Ovary (tissue), 9 donors: ENCODE measurements around the gene DNAH6. TPM values are rescaled to one million over a fixed set of nuclear protein-coding genes. Genes with fewer than 3 reads are reported as not detected.

Experiments used
- DNase-seq, 5 donors: peaks; one replicate each; pipeline ENCODE4 v3.0.0-alpha.2; 2019 to 2020
- H3K27ac ChIP-seq, 2 donors: fragments of 200-600 bp; one replicate each; pipeline versions ENCODE4 v1.5.1 to v1.8.0; 2019 to 2022
- H3K27me3 ChIP-seq: fragments of 200-600 bp; one replicate; pipeline ENCODE4 v1.8.0; 2022
- H3K36me3 ChIP-seq: fragments of 200-600 bp; sonication (generic); one replicate; pipeline ENCODE4 v1.5.1; 2019
- H3K4me1 ChIP-seq: one replicate; pipeline ENCODE4 v1.8.1; 2013; ENCODE audit warnings: mild to moderate bottlenecking, moderate library complexity; ENCODE audit not compliant: insufficient read depth
- H3K4me3 ChIP-seq: fragments of 200-600 bp; sonication (generic); one replicate; pipeline ENCODE4 v1.5.1; 2017
- H3K9me3 ChIP-seq, 2 donors: fragments of 200-600 bp in 1 of 2; sonication (generic) in 1 of 2; one replicate each; pipeline versions ENCODE4 v1.5.1 to v1.8.1; 2013 to 2019; ENCODE audit warnings: mild to moderate bottlenecking in 1 of 2, moderate library complexity in 1 of 2
- CTCF ChIP-seq, 3 donors: fragments of 450-650 bp in 2 of 3; fragments of 200-600 bp in 1 of 3; IDR thresholded peaks; one replicate each; pipeline versions ENCODE4 v1.5.1 to v1.8.0; 2016 to 2022; ENCODE audit warnings: antibody characterized with exemption in 3 of 3, mild to moderate bottlenecking in 1 of 3
- EP300 ChIP-seq: sonication (generic); formaldehyde crosslinking; IDR thresholded peaks from one replicate; pipeline ENCODE4 v1.6.1; 2017; ENCODE audit warnings: antibody characterized with exemption
- POLR2A ChIP-seq: fragments of 450-650 bp; IDR thresholded peaks from one replicate; pipeline ENCODE4 v1.6.1; 2017; ENCODE audit warnings: antibody characterized with exemption, mild to moderate bottlenecking, moderate library complexity
- WGBS, 3 donors: extraction: QIAGEN DNeasy Blood & Tissue Kit in 1 of 3; methylation state at CpG; one replicate each; pipeline versions ENCODE4 v1.1.5 to v1.1.7; 2013 to 2017; 5-methylcytosine and 5-hydroxymethylcytosine counted together
- intact Hi-C, 4 donors: fragments of 100-400 bp; cut with DNase I; formaldehyde crosslinking; loops; one replicate each; pipeline versions ENCODE4 v1.11.0 to v1.15.1; 2022 to 2023
- polyA plus RNA-seq, 2 donors: library from polyadenylated mRNA; stranded (reverse); fragments of 200-250 nt in 1 of 2; fragments of 350-450 nt in 1 of 2; fragmentation: Illumina TruSeq in 1 of 2; extraction: RNeasy Lipid Tissue Mini Kit (QIAGEN cat#74804) in 1 of 2; gene quantifications; one replicate each; pipeline ENCODE4 v1.2.3, GENCODE V29; 2013 to 2014
- total RNA-seq, 7 donors: library from RNA; depleted of rRNA in 2 of 7; stranded (reverse); fragments of >200 nt in 2 of 7; fragmentation: NEBNext Ultra II Directional in 3 of 7; extraction: Animal tissue kit (Norgen Biotek cat#: 25700) in 3 of 7; gene quantifications; one replicate each; pipeline versions ENCODE4 v1.1.0 to v1.2.4, GENCODE V29; 2016 to 2023
- donor health status: DM: no; HTN: no; CAD: no; lungs with moderate emphysema.
- donor health status: DM: no; HTN: no; CAD: no.
- donor health status: Bipolar disorder and iron deficiency.
- donor health status: DM: yes; HTN: yes; CAD: no.
- donor health status: DM: no; HTN: no; CAD: no.
- donor health status: DM: yes; HTN: yes; CAD: no.

Gene DNAH6
- total and polyA plus RNA-seq, 9 donors: 0.42 to 14.0 (median 2.4) TPM

GRCh38 chr2:84669122-84669521, 152.8 kb downstream of the DNAH6 start:
- no peak for DNase-seq

GRCh38 chr2:84674099-84674498, 157.8 kb downstream of the DNAH6 start:
- H3K27me3 ChIP-seq: no peaks in the 10 kb centered on the region
- H3K36me3 ChIP-seq: no peaks in the 10 kb centered on the region
- no peak overlapping the region for H3K4me3 ChIP-seq
- no peak for DNase-seq
- no peaks in the 10 kb centered on the region for H3K9me3 ChIP-seq
- H3K4me1 ChIP-seq: no peaks in the 10 kb centered on the region
- TF ChIP-seq EP300: no peak
- no peak for TF ChIP-seq CTCF (IDR thresholded peaks at IDR 0.05)
- H3K27ac ChIP-seq: no peak overlapping the region
- intact Hi-C loops: no loop called here

More at GRCh38 chr2:84669122-84669521, 152.8 kb downstream of the DNAH6 start:
- Histone ChIP-seq H3K27ac (no peak overlapping the region), H3K9me3 (no peaks in the 10 kb centered on the region), H3K4me1 (no peaks in the 10 kb centered on the region), H3K27me3 (no peaks in the 10 kb centered on the region), H3K4me3 (no peak overlapping the region), H3K36me3 (no peaks in the 10 kb centered on the region)
- 95 to 97% (median 97%) methylated on average over 5 of the region's 5 CpGs for WGBS, 3 donors
- TF ChIP-seq CTCF (IDR thresholded peaks at IDR 0.05) (no peak), POLR2A (no peak), EP300 (no peak)
- intact Hi-C loops: no loop called here

GRCh38 chr2:84674586-84674985, 158.3 kb downstream of the DNAH6 start:
- WGBS, 3 donors: 37 to 45% (median 40%) methylated on average over 5 of the region's 5 CpGs
- Histone ChIP-seq H3K27ac (no peak overlapping the region), H3K4me1 (no peaks in the 10 kb centered on the region), H3K4me3 (no peak overlapping the region), H3K27me3 (no peaks in the 10 kb centered on the region), H3K36me3 (no peaks in the 10 kb centered on the region), H3K9me3 (no peaks in the 10 kb centered on the region)
- no peak for TF ChIP-seq POLR2A
- TF ChIP-seq EP300: no peak
- TF ChIP-seq CTCF (IDR thresholded peaks at IDR 0.05): no peak
- intact Hi-C loops: no loop called here
- DNase-seq: no peak

GRCh38 chr2:84676295-84676694, 160.0 kb downstream of the DNAH6 start:
- Histone ChIP-seq H3K36me3 (no peaks in the 10 kb centered on the region), H3K27me3 (no peaks in the 10 kb centered on the region), H3K9me3 (no peaks in the 10 kb centered on the region), H3K27ac (no peak overlapping the region), H3K4me3 (no peak overlapping the region), H3K4me1 (no peaks in the 10 kb centered on the region)
- intact Hi-C loops: no loop called here
- TF ChIP-seq POLR2A (no peak), EP300 (no peak), CTCF (IDR thresholded peaks at IDR 0.05) (no peak)
- 39 to 56% (median 45%) methylated on average over 1 of the region's 1 CpG for WGBS, 3 donors
- no peak for DNase-seq

- Histone ChIP-seq H3K27ac (no peak overlapping the region), H3K4me1 (no peaks in the 10 kb centered on the region), H3K36me3 (no peaks in the 10 kb centered on the region), H3K4me3 (no peak overlapping the region), H3K9me3 (no peaks in the 10 kb centered on the region), H3K27me3 (no peaks in the 10 kb centered on the region)
- intact Hi-C loops: no loop called here
- WGBS, 3 donors: 91 to 93% (median 92%) methylated on average over 2 of the region's 2 CpGs
- TF ChIP-seq POLR2A (no peak), EP300 (no peak), CTCF (IDR thresholded peaks at IDR 0.05) (no peak)
- no peak for DNase-seq
These were observed 161.9 kb downstream of the DNAH6 start for GRCh38 chr2:84678214-84678613.
